Measurements from ENCODE around the gene MKX.

DNA sequence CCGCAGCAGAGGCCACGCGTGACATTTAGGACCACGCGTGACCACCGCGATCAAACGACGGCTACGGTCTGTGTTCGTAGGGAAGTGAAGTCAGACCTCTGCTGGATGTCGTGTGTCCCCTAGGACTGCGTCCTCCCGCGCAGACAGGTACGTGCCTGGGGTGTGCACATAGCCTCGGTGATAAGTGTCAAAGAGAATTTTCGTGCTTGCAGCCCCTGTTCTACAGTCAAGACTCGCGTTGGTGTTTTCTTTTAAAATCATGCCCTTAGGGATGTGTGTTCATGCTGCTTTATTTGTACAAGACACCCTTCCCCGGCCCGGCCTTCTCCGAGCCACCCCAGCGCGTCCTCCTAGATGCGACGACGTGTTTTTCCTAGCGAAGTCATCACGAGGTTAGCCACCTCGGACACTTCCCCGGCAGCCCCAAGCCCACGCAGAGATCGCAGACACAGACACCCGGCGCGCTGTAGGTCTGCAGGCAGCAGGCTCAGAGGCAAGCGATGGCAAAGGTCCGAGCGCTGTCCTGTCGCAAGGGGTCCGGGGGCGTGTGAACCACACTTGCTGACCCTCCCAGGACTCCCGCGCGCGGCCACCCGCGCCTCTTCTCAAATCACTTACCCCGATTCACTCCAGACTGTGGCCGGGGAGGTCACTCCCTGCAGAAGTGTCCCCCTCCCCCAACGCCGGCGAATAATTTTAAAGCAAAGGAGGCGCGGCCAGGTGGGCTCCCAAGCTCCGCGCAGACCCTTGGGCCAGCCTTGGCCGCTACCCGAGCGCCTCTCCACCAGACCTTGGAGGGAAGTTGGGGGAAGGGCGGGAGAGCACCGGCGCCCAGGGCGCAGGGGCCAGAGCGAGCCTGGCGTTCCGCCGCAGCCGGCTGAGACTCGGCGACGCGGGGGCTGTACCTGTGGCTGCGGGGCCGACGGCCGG, 552 bp downstream of the MKX start:
- TF ChIP-seq, protein P1, sequence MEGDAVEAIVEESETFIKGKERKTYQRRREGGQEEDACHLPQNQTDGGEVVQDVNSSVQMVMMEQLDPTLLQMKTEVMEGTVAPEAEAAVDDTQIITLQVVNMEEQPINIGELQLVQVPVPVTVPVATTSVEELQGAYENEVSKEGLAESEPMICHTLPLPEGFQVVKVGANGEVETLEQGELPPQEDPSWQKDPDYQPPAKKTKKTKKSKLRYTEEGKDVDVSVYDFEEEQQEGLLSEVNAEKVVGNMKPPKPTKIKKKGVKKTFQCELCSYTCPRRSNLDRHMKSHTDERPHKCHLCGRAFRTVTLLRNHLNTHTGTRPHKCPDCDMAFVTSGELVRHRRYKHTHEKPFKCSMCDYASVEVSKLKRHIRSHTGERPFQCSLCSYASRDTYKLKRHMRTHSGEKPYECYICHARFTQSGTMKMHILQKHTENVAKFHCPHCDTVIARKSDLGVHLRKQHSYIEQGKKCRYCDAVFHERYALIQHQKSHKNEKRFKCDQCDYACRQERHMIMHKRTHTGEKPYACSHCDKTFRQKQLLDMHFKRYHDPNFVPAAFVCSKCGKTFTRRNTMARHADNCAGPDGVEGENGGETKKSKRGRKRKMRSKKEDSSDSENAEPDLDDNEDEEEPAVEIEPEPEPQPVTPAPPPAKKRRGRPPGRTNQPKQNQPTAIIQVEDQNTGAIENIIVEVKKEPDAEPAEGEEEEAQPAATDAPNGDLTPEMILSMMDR (IDR thresholded peaks at IDR 0.05) = no peak
- TF ChIP-seq POLR2A (IDR thresholded peaks at IDR 0.05) = no peak
